Gastroesophageal sphincter (tissue), 4 donors: Measurements from ENCODE around the gene CDK14. TPM values are rescaled to one million over a fixed set of nuclear protein-coding genes. Genes with fewer than 3 reads are reported as not detected.

Experiments
- ATAC-seq: fragments of 150-250 bp; one replicate; pipeline ENCODE4 v1.9.1; 2016; ENCODE audit warnings: mild to moderate bottlenecking, moderate library complexity
- H3K27ac ChIP-seq, 4 donors: fragments of 200-600 bp; sonication (generic) in 3 of 4; 1 replicate in 3 of 4; 2 replicates in 1 of 4; pipeline ENCODE4 v1.5.1; 2016 to 2019
- H3K27me3 ChIP-seq: fragments of 200-600 bp; sonication (generic); one replicate; pipeline ENCODE4 v1.5.1; 2019
- H3K36me3 ChIP-seq, 2 donors: fragments of 200-600 bp; sonication (generic); one replicate each; pipeline ENCODE4 v1.5.1; 2019; ENCODE audit warnings: control low read depth in 1 of 2
- H3K4me1 ChIP-seq, 3 donors: fragments of 200-600 bp; sonication (generic); 1 replicate in 2 of 3; 2 replicates in 1 of 3; pipeline ENCODE4 v1.5.1; 2016 to 2019; ENCODE audit warnings: control low read depth in 2 of 3
- H3K4me3 ChIP-seq, 2 donors: fragments of 200-600 bp; sonication (generic); one replicate each; pipeline ENCODE4 v1.5.1; 2019; ENCODE audit warnings: mild to moderate bottlenecking in 1 of 2, moderate library complexity in 1 of 2
- H3K9me3 ChIP-seq, 3 donors: fragments of 200-600 bp; sonication (generic); one replicate each; pipeline ENCODE4 v1.5.1; 2017 to 2019; ENCODE audit warnings: control low read depth in 2 of 3
- EP300 ChIP-seq: sonication (generic); formaldehyde crosslinking; IDR thresholded peaks from one replicate; pipeline ENCODE4 v1.6.1; 2017; ENCODE audit warnings: antibody characterized with exemption, mild to moderate bottlenecking
- POLR2A ChIP-seq, 2 donors: fragments of 450-650 bp; IDR thresholded peaks; one replicate each; pipeline ENCODE4 v1.6.1; 2017; ENCODE audit warnings: antibody characterized with exemption in 2 of 2, mild to moderate bottlenecking in 2 of 2, moderate library complexity in 1 of 2
- POLR2AphosphoS5 ChIP-seq: sonication (generic); formaldehyde crosslinking; IDR thresholded peaks from one replicate; pipeline ENCODE4 v1.6.1; 2017; ENCODE audit warnings: antibody characterized with exemption
- WGBS, 2 donors: methylation state at CpG; one replicate each; pipeline ENCODE4 v1.1.5; 2018; ENCODE audit warnings: low coverage in 1 of 2; 5-methylcytosine and 5-hydroxymethylcytosine counted together
- total RNA-seq, 4 donors: library from RNA; depleted of rRNA; stranded (reverse); fragments of >200 nt; gene quantifications; one replicate each; pipeline ENCODE4 v1.1.0, GENCODE V29; 2016
- TF ChIP-seq, protein P1 (sequence below), 4 experiments: fragments of 200-600 bp in 2 of 4; fragments of 450-650 bp in 2 of 4; sonication (generic) in 1 of 4; IDR thresholded peaks; one replicate each; pipeline ENCODE4 v1.5.1; 2017 to 2019; ENCODE audit warnings: antibody characterized with exemption in 4 of 4, mild to moderate bottlenecking in 2 of 4, moderate library complexity in 2 of 4

Gene CDK14
- total RNA-seq, 4 donors from 2014 or later = 14.8 to 28.7 (median 18.4) TPM

DNA sequence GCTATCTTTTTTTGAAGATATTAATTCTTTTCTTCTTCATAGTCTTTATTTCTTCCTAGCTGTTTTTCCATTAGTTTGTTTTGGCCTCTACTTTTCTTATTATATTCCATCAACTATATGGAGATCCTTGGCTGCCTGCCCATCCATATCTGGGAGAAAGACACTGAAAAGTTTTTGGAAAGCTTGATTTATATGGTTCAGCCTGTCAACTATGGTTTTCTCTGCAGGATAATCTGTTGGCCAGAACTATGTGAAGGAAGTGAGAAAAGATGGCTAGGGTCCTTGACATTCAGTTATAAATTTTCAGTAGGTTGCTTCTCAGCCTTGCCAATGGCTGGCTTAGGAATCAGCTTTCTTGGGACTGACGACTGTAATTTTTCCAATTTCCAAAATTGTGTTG is 10.0 kb upstream of the CDK14 start:
- H3K9me3 ChIP-seq = no peaks in the 10 kb centered on the region
- no peak overlapping the region for H3K27ac ChIP-seq
- H3K27me3 ChIP-seq = no peaks in the 10 kb centered on the region
- no peaks in the 10 kb centered on the region for H3K4me1 ChIP-seq
- TF ChIP-seq POLR2A (IDR thresholded peaks at IDR 0.05) (no peak), POLR2AphosphoS5 (no peak), EP300 (no peak)
- TF ChIP-seq, protein P1, sequence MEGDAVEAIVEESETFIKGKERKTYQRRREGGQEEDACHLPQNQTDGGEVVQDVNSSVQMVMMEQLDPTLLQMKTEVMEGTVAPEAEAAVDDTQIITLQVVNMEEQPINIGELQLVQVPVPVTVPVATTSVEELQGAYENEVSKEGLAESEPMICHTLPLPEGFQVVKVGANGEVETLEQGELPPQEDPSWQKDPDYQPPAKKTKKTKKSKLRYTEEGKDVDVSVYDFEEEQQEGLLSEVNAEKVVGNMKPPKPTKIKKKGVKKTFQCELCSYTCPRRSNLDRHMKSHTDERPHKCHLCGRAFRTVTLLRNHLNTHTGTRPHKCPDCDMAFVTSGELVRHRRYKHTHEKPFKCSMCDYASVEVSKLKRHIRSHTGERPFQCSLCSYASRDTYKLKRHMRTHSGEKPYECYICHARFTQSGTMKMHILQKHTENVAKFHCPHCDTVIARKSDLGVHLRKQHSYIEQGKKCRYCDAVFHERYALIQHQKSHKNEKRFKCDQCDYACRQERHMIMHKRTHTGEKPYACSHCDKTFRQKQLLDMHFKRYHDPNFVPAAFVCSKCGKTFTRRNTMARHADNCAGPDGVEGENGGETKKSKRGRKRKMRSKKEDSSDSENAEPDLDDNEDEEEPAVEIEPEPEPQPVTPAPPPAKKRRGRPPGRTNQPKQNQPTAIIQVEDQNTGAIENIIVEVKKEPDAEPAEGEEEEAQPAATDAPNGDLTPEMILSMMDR (IDR thresholded peaks at IDR 0.05) = no peak
- ATAC-seq = no peak
- H3K4me3 ChIP-seq = no peak overlapping the region
- WGBS, 2 donors = 64 to 71% methylated on average over 1 of the region's 1 CpG
- H3K36me3 ChIP-seq = no peaks in the 10 kb centered on the region

- 80 to 97% methylated on average over 1 to 2 of the region's 2 CpGs for WGBS, 2 donors
- TF ChIP-seq, protein P1 (IDR thresholded peaks at IDR 0.05) = no peak
- no peak for TF ChIP-seq POLR2A (IDR thresholded peaks at IDR 0.05)
- TF ChIP-seq EP300 = no peak
- TF ChIP-seq POLR2AphosphoS5 = no peak
- Histone ChIP-seq H3K4me1 (no peaks in the 10 kb centered on the region), H3K27me3 (no peaks in the 10 kb centered on the region), H3K4me3 (no peak overlapping the region), H3K36me3 (no peaks in the 10 kb centered on the region), H3K27ac (no peak overlapping the region), H3K9me3 (no peaks in the 10 kb centered on the region)
- no peak for ATAC-seq
Measured at GRCh38 chr7:90587766-90588165, 8.4 kb upstream of the CDK14 start.

- peaks cover 0 to 13% (median 0%) of the 10 kb centered on the region in 3 donors for H3K4me1 ChIP-seq
- TF ChIP-seq POLR2AphosphoS5 (no peak), POLR2A (IDR thresholded peaks at IDR 0.05) (no peak), EP300 (no peak)
- TF ChIP-seq, protein P1 (IDR thresholded peaks at IDR 0.05) = no peak
- no peak for ATAC-seq
Measured at GRCh38 chr7:90592033-90592432, 4.1 kb upstream of the CDK14 start.

DNA sequence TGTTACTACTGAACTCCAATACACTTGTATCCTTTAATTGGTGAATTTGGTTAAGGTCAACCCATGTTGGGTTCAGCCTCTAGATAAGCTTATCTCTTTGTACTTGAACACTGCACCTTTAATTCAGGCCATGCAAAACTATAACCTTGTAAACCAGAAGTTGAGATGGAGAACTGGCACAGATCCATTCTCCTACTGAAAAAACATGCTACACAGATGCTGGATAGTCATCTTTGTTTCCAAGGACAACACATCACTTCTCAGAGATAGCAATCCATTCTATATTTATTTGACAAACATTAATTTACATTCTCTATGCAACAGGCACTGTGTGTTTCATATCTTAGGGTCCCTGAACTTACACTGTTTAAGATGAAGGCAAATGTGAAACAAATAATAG is 2.9 kb upstream of the CDK14 start:
- Histone ChIP-seq H3K4me1 (peaks cover 0 to 24% (median 2%) of the 10 kb centered on the region in 3 donors), H3K27me3 (no peaks in the 10 kb centered on the region), H3K4me3 (no peak overlapping the region), H3K36me3 (no peaks in the 10 kb centered on the region), H3K27ac (no peak overlapping the region), H3K9me3 (no peaks in the 10 kb centered on the region)
- ATAC-seq = no peak
- TF ChIP-seq, protein P1 (IDR thresholded peaks at IDR 0.05) = no peak
- TF ChIP-seq POLR2A (IDR thresholded peaks at IDR 0.05) (no peak), EP300 (no peak), POLR2AphosphoS5 (no peak)

More at GRCh38 chr7:90592033-90592432, 4.1 kb upstream of the CDK14 start:
- Histone ChIP-seq H3K9me3 (no peaks in the 10 kb centered on the region), H3K4me3 (no peak overlapping the region), H3K36me3 (no peaks in the 10 kb centered on the region), H3K27me3 (no peaks in the 10 kb centered on the region), H3K27ac (no peak overlapping the region)

GRCh38 chr7:90594751-90595317 is 1.3 kb upstream of the CDK14 start:
- Histone ChIP-seq H3K27me3 (no peaks in the 10 kb centered on the region), H3K27ac (peak overlapping the region in 3 of 4 donors; percentile 29 to 93 (median 89)), H3K4me3 (peak overlapping the region; percentile 83 to 89), H3K36me3 (no peaks in the 10 kb centered on the region), H3K4me1 (peaks cover 0 to 27% (median 2%) of the 10 kb centered on the region in 3 donors), H3K9me3 (no peaks in the 10 kb centered on the region)
- no peak for TF ChIP-seq POLR2AphosphoS5
- TF ChIP-seq EP300 = no peak
- TF ChIP-seq POLR2A (IDR thresholded peaks at IDR 0.05) = no peak
- TF ChIP-seq, protein P1 (IDR thresholded peaks at IDR 0.05) = no peak
- no peak for ATAC-seq
- 20 to 33% methylated on average over 8 to 10 of the region's 11 CpGs for WGBS, 2 donors
